Measurements from ENCODE around the gene HDAC4. TPM values are rescaled to one million over a fixed set of nuclear protein-coding genes. Genes with fewer than 3 reads are reported as not detected.

Gene HDAC4
- total and polyA plus RNA-seq, 2 of the 4 experiments (the other 2 are of a cell fraction), result 4.1 to 7.2 TPM

GRCh38 chr2:239401067-239401880 lies 454 bp upstream of the HDAC4 start:
- H3K18ac ChIP-seq (ENCODE audit: low read depth, low read length), result peak overlapping the region; percentile 96

More at GRCh38 chr2:239401067-239401880, 454 bp upstream of the HDAC4 start:
- peak overlapping the region; percentile 39 to 98 for H4K8ac ChIP-seq (ENCODE audit: low read depth in 2 of 2, low read length in 2 of 2)
- 0% methylated on average over 36 of the region's 90 CpGs; no CpG with 5 or more reads in 1 of the 2 experiments for WGBS, 2 experiments (ENCODE audit: extremely low coverage in 2 of 2, insufficient read length in 1 of 2)
- peak; percentile 96 for ATAC-seq (ENCODE audit: low read depth)
- CTCF ChIA-PET, result interaction anchor here (0.7 kb wide), 1 partner anchor 12 kb away, joined by 3 read pairs; no protein-coding TSS in a partner anchor
- no peaks in the 10 kb centered on the region for H3K27me3 ChIP-seq (ENCODE audit: control insufficient read depth, insufficient read depth, low read length)
- H2AK9ac ChIP-seq (replicated peaks; ENCODE audit: low read depth, low read length, poor library complexity), result peak overlapping the region; percentile 79
- peak; percentile 98 for DNase-seq
- H3K56ac ChIP-seq (ENCODE audit: extremely low read depth, insufficient read depth, low read length), result peak overlapping the region; percentile 77
- peak overlapping the region; percentile 85 for H2BK120ac ChIP-seq (ENCODE audit: low read depth, low read length)
- H3K79me1 ChIP-seq (ENCODE audit: low read depth in 1 of 2, low read length in 2 of 2), result peaks cover 6 to 31% of the 10 kb centered on the region in 2 experiments; a peak in 3 of 4 replicates
- peak overlapping the region; percentile 91 for H4K91ac ChIP-seq (ENCODE audit: insufficient read depth, low read depth, low read length)
- 0 out of 2 replicates have a peak, but pooled peaks cover 4% of the 10 kb centered on the region for H3K36me3 ChIP-seq (ENCODE audit: control insufficient read depth, insufficient read depth, low read length)
- peak overlapping the region; percentile 81 for H3K14ac ChIP-seq (replicated peaks; ENCODE audit: low read depth, low read length)
- H3K9ac ChIP-seq (ENCODE audit: low read depth, low read length), result peak overlapping the region; percentile 94
- H2BK15ac ChIP-seq (ENCODE audit: low read depth, low read length), result no peak overlapping the region
- H4K20me1 ChIP-seq (ENCODE audit: insufficient read depth, low read length), result peaks cover 21% of the 10 kb centered on the region
- peak overlapping the region; percentile 94 for H3K4me3 ChIP-seq (ENCODE audit: insufficient read depth, low read depth, low read length)
- peak overlapping the region; percentile 96 for H4K5ac ChIP-seq (ENCODE audit: low read depth, low read length)
- peak overlapping the region; percentile 93 for H2AFZ ChIP-seq (replicated peaks; ENCODE audit: low read length, poor library complexity)
- H2BK5ac ChIP-seq (ENCODE audit: low read depth, low read length, poor library complexity, severe bottlenecking), result peak overlapping the region; percentile 98
- 0 out of 2 replicates have a peak overlapping the region, but pooled peaks have one; percentile 67 for H2BK20ac ChIP-seq (ENCODE audit: low read depth, low read length)
- no peak overlapping the region; the same call in 1 of the 2 replicates for H2AK5ac ChIP-seq (ENCODE audit: low read depth, low read length)
- H3K23ac ChIP-seq (ENCODE audit: low read depth, low read length), result peak overlapping the region; percentile 94
- dilution Hi-C loops (cut with HindIII; ENCODE audit: low sequenced_read_pairs, unreplicated experiment), result no loop called here
- peaks cover 8% of the 10 kb centered on the region for H3K9me1 ChIP-seq (ENCODE audit: insufficient read depth, low read length)
- H3K9me3 ChIP-seq (ENCODE audit: control insufficient read depth, insufficient read depth, low read length), result no peaks in the 10 kb centered on the region
- TF ChIP-seq USF2 (IDR thresholded peaks at IDR 0.05; ENCODE audit: low read depth, low read length), result peak; percentile 98
- no peak for TF ChIP-seq MXI1 (IDR thresholded peaks at IDR 0.05; ENCODE audit: borderline replicate concordance, low read depth, low read length)
- no peak for TF ChIP-seq FOS (IDR thresholded peaks at IDR 0.05; ENCODE audit: low read depth, low read length)
- peak; percentile 69; the same call in 1 of the 2 replicates for TF ChIP-seq MAZ (IDR thresholded peaks at IDR 0.05; ENCODE audit: borderline replicate concordance, low read depth, low read length)
- peak; percentile 96 for TF ChIP-seq BHLHE40 (IDR thresholded peaks at IDR 0.05; ENCODE audit: low read depth, low read length)
- TF ChIP-seq CEBPB (IDR thresholded peaks at IDR 0.05; ENCODE audit: low read depth, low read length), result peak; percentile 88
- no peak for TF ChIP-seq NFE2L2 (IDR thresholded peaks at IDR 0.05; ENCODE audit: low read depth, low read length)
- TF ChIP-seq POLR2A (IDR thresholded peaks at IDR 0.05; ENCODE audit: low read depth, low read length), result peak; percentile 96
- in situ Hi-C loops (cut with MboI; ENCODE audit: low sequenced_read_pairs), result no loop called here
- H3K27ac ChIP-seq (ENCODE audit: insufficient read depth, low read length), result peak overlapping the region; percentile 98
- POLR2A ChIA-PET (ENCODE audit: unreplicated experiment), result interaction anchor here (0.8 kb wide), 3 partner anchors 9 to 312 kb away, joined by 3 to 6 read pairs (median 4); no protein-coding TSS in a partner anchor
- intact Hi-C loops (cut with micrococcal nuclease), result loop anchor here (1.0 to 10.0 kb wide), 3 partner anchors 72 to 366 kb away; no protein-coding TSS in a partner anchor
- BruUV-seq (replicated peaks), result no TSS peak
- peak overlapping the region; percentile 98 for H3K4ac ChIP-seq (ENCODE audit: low read depth, low read length)
- peak overlapping the region; percentile 89 for H3K4me2 ChIP-seq (ENCODE audit: low read depth, low read length)
- H3K4me1 ChIP-seq (ENCODE audit: control insufficient read depth, insufficient read depth, low read length), result peaks cover 5% of the 10 kb centered on the region; the same call in 1 of the 2 replicates

Measured in IMR-90 (cell line).